Measurements from ENCODE around the gene A4GALT.

Gene A4GALT

DNA sequence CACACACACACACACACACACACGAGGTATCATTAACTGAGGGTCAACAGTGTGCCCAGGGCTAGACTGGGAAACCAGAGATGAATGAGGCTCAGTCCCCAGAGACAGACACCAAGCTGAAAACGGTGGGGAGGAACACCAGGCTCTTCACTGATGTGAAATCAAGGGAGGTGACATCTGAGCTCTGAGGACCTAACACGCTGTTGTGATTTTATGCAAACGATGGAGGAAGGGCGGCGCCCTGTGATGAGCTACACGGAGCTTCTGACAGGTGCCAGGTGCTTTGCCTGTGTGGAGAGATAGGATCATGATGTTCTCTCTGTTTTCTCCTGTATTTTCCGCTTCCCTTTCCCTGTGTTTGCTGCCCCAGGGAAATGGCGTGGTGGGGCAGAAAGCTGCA is 65.0 kb downstream of the A4GALT start:
- no peak overlapping the region for H2AFZ ChIP-seq (ENCODE audit: low read length)
- H3K4me2 ChIP-seq (ENCODE audit: low read depth, low read length, poor library complexity, severe bottlenecking): no peak overlapping the region
- H3K36me3 ChIP-seq (ENCODE audit: insufficient read depth, low read length): no peaks in the 10 kb centered on the region
- no peaks in the 10 kb centered on the region for H3K79me2 ChIP-seq (ENCODE audit: insufficient read depth, low read length)
- no peaks in the 10 kb centered on the region for H3K4me1 ChIP-seq (ENCODE audit: insufficient read depth, low read length, poor library complexity, severe bottlenecking)
- H3K9ac ChIP-seq (ENCODE audit: low read depth, low read length, poor library complexity, severe bottlenecking): no peak overlapping the region
- H3K9me3 ChIP-seq (ENCODE audit: insufficient read depth, low read depth, low read length): no peaks in the 10 kb centered on the region
- H3K27me3 ChIP-seq (ENCODE audit: insufficient read depth, low read length, poor library complexity, severe bottlenecking): no peaks in the 10 kb centered on the region
- H3K9me2 ChIP-seq (replicated peaks; ENCODE audit: low read depth, low read length): no peaks in the 10 kb centered on the region
- no peaks in the 10 kb centered on the region for H3F3A ChIP-seq (ENCODE audit: low read depth)
- no peaks in the 10 kb centered on the region for H4K20me1 ChIP-seq (ENCODE audit: insufficient read depth, low read length, poor library complexity, severe bottlenecking)
- TF ChIP-seq, protein P1, sequence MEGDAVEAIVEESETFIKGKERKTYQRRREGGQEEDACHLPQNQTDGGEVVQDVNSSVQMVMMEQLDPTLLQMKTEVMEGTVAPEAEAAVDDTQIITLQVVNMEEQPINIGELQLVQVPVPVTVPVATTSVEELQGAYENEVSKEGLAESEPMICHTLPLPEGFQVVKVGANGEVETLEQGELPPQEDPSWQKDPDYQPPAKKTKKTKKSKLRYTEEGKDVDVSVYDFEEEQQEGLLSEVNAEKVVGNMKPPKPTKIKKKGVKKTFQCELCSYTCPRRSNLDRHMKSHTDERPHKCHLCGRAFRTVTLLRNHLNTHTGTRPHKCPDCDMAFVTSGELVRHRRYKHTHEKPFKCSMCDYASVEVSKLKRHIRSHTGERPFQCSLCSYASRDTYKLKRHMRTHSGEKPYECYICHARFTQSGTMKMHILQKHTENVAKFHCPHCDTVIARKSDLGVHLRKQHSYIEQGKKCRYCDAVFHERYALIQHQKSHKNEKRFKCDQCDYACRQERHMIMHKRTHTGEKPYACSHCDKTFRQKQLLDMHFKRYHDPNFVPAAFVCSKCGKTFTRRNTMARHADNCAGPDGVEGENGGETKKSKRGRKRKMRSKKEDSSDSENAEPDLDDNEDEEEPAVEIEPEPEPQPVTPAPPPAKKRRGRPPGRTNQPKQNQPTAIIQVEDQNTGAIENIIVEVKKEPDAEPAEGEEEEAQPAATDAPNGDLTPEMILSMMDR (conservative IDR thresholded peaks at IDR 0.05; ENCODE audit: low read length): no peak
- no peak for TF ChIP-seq EZH2phosphoT487 (IDR thresholded peaks at IDR 0.05; ENCODE audit: borderline replicate concordance)
- H3K4me3 ChIP-seq (ENCODE audit: low read length, poor library complexity, severe bottlenecking): no peak overlapping the region

DNA sequence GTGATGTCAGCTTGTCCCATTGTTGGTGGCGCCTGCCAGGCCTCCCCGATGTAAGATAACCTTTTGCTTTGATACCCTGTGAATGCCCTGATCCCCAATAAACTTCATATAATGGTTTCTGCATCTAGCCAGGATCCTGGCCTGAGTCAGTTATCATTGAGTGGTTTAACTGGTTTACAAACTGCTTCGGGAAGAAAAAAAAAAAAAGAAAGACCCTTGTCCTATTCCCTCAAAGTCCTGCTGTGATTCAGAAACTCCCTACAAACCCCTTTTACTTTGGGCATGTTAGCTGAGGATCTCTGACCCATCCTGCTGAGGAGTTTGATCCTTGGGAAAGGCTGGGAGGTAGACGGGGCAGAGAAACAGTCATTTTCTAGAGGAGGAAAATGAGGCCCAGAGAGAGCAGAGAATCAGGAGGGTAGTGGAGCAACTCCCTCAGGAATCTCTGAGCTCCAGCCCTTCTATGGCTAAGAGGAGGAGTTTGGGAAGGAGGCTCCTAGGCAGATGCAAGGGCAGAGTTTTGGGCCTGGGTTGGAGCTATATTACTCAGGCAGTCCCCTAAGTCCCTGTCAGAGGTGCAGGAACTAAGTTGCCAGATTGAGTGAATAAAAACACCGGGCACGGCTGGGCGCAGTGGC is 66.1 kb downstream of the A4GALT start:
- TF ChIP-seq, protein P1 (conservative IDR thresholded peaks at IDR 0.05; ENCODE audit: low read length): no peak
- TF ChIP-seq EZH2phosphoT487 (IDR thresholded peaks at IDR 0.05; ENCODE audit: borderline replicate concordance): no peak
- H3K36me3 ChIP-seq (ENCODE audit: insufficient read depth, low read length): no peaks in the 10 kb centered on the region
- H2AFZ ChIP-seq (ENCODE audit: low read length): no peak overlapping the region
- no peak overlapping the region for H3K4me2 ChIP-seq (ENCODE audit: low read depth, low read length, poor library complexity, severe bottlenecking)
- H3F3A ChIP-seq (ENCODE audit: low read depth): no peaks in the 10 kb centered on the region
- no peak overlapping the region for H3K4me3 ChIP-seq (ENCODE audit: low read length, poor library complexity, severe bottlenecking)
- no peaks in the 10 kb centered on the region for H4K20me1 ChIP-seq (ENCODE audit: insufficient read depth, low read length, poor library complexity, severe bottlenecking)
- no peaks in the 10 kb centered on the region for H3K4me1 ChIP-seq (ENCODE audit: insufficient read depth, low read length, poor library complexity, severe bottlenecking)
- H3K9me3 ChIP-seq (ENCODE audit: insufficient read depth, low read depth, low read length): no peaks in the 10 kb centered on the region
- no peaks in the 10 kb centered on the region for H3K27me3 ChIP-seq (ENCODE audit: insufficient read depth, low read length, poor library complexity, severe bottlenecking)
- no peak overlapping the region for H3K9ac ChIP-seq (ENCODE audit: low read depth, low read length, poor library complexity, severe bottlenecking)
- H3K79me2 ChIP-seq (ENCODE audit: insufficient read depth, low read length): no peaks in the 10 kb centered on the region
- H3K9me2 ChIP-seq (replicated peaks; ENCODE audit: low read depth, low read length): no peaks in the 10 kb centered on the region

DNA sequence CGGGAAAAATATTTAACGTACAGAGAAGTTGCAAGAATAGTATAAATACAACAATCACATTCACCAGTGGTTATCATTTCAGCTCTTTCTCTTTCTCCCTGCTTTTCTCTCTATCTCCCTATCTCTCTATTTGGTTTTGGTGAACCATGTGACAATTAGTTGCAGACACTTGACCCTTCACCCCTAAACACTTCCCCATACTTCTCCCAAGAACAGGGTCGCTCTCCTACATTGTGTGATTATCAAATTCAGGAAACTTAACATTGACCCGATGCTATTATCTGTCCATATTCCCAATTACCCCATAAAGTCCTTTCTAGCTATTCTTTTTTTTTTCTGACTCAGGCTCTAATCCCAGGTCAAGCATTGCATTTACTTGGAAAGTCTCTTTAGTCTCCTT is 66.7 kb downstream of the A4GALT start:
- H3K4me2 ChIP-seq (ENCODE audit: low read depth, low read length, poor library complexity, severe bottlenecking): no peak overlapping the region
- no peaks in the 10 kb centered on the region for H3K9me3 ChIP-seq (ENCODE audit: insufficient read depth, low read depth, low read length)
- H2AFZ ChIP-seq (ENCODE audit: low read length): no peak overlapping the region
- TF ChIP-seq, protein P1 (conservative IDR thresholded peaks at IDR 0.05; ENCODE audit: low read length): no peak
- TF ChIP-seq EZH2phosphoT487 (IDR thresholded peaks at IDR 0.05; ENCODE audit: borderline replicate concordance): no peak
- no peaks in the 10 kb centered on the region for H3K36me3 ChIP-seq (ENCODE audit: insufficient read depth, low read length)
- H3K79me2 ChIP-seq (ENCODE audit: insufficient read depth, low read length): no peaks in the 10 kb centered on the region
- H3K4me3 ChIP-seq (ENCODE audit: low read length, poor library complexity, severe bottlenecking): no peak overlapping the region
- no peaks in the 10 kb centered on the region for H3K27me3 ChIP-seq (ENCODE audit: insufficient read depth, low read length, poor library complexity, severe bottlenecking)
- H3K9me2 ChIP-seq (replicated peaks; ENCODE audit: low read depth, low read length): no peaks in the 10 kb centered on the region
- H3K4me1 ChIP-seq (ENCODE audit: insufficient read depth, low read length, poor library complexity, severe bottlenecking): no peaks in the 10 kb centered on the region
- no peaks in the 10 kb centered on the region for H3F3A ChIP-seq (ENCODE audit: low read depth)
- no peak overlapping the region for H3K9ac ChIP-seq (ENCODE audit: low read depth, low read length, poor library complexity, severe bottlenecking)
- no peaks in the 10 kb centered on the region for H4K20me1 ChIP-seq (ENCODE audit: insufficient read depth, low read length, poor library complexity, severe bottlenecking)

All from Loucy (cell line).